HepG2 (cell line): Measurements from ENCODE around the gene SLC43A3. TPM values are rescaled to one million over a fixed set of nuclear protein-coding genes. Genes with fewer than 3 reads are reported as not detected.

ENCODE experiments used
- FOXA3 ChIP-seq: IDR thresholded peaks from 2 replicates; pipeline ENCODE4 v1.6.1; 2016; ENCODE audit warnings: missing genetic modification reagents, missing compliant biosample characterization
- GATAD2A ChIP-seq: IDR thresholded peaks from 2 replicates; pipeline ENCODE4 v1.6.1; 2016
- HIVEP1 ChIP-seq: sonication (generic); formaldehyde crosslinking; IDR thresholded peaks from 2 replicates; pipeline ENCODE4 v1.4.0; 2020; ENCODE audit warnings: mild to moderate bottlenecking, missing genetic modification reagents
- HNRNPLL ChIP-seq: fragments of 200-400 bp; formaldehyde crosslinking; IDR thresholded peaks from 2 replicates; pipeline ENCODE4 v1.6.1; 2017; ENCODE audit warnings: mild to moderate bottlenecking, low read depth, low read length; ENCODE audit not compliant: poor library complexity, severe bottlenecking
- IRF9 ChIP-seq: sonication (generic); formaldehyde crosslinking; IDR thresholded peaks from 2 replicates; pipeline ENCODE4 v1.8.0; 2022; ENCODE audit warnings: missing genetic modification reagents, mild to moderate bottlenecking, borderline replicate concordance
- MAFF ChIP-seq: IDR thresholded peaks from 2 replicates; pipeline ENCODE4 v1.6.1; 2011; ENCODE audit warnings: low read depth, low read length, improper control_type of control experiment
- MAFK ChIP-seq, 2 experiments: IDR thresholded peaks in 1 of 2; conservative IDR thresholded peaks in 1 of 2; 2 replicates each; pipeline ENCODE4 v1.6.1; 2011; ENCODE audit warnings: improper control_type of control experiment in 2 of 2, low read length in 2 of 2
- MIXL1 ChIP-seq: IDR thresholded peaks from 2 replicates; pipeline ENCODE4 v1.6.1; 2016
- MYC ChIP-seq: sonication (generic); formaldehyde crosslinking; IDR thresholded peaks from 2 replicates; pipeline ENCODE4 v1.9.0; 2021; ENCODE audit warnings: missing genetic modification reagents, borderline replicate concordance
- NBN ChIP-seq: fragments of 450-650 bp; conservative IDR thresholded peaks from 2 replicates; pipeline ENCODE4 v1.6.1; 2017
- NR2C2 ChIP-seq: sonication (generic); formaldehyde crosslinking; IDR thresholded peaks from 2 replicates; pipeline ENCODE4 v1.4.0; 2020; ENCODE audit warnings: missing genetic modification reagents, mild to moderate bottlenecking, moderate library complexity, borderline replicate concordance
- PATZ1 ChIP-seq: sonication (generic); formaldehyde crosslinking; IDR thresholded peaks from 2 replicates; pipeline ENCODE4 v1.4.0; 2020; ENCODE audit warnings: missing genetic modification reagents
- PCBP1 ChIP-seq: fragments of 200-400 bp; formaldehyde crosslinking; IDR thresholded peaks from 2 replicates; pipeline ENCODE4 v1.6.1; 2017; ENCODE audit warnings: mild to moderate bottlenecking, low read depth, low read length, borderline replicate concordance
- PHF21A ChIP-seq: sonication (generic); formaldehyde crosslinking; IDR thresholded peaks from 2 replicates; pipeline ENCODE4 v1.5.0; 2020; ENCODE audit warnings: mild to moderate bottlenecking, missing genetic modification reagents
- RBM39 ChIP-seq: fragments of 200-400 bp; formaldehyde crosslinking; IDR thresholded peaks from one replicate; pipeline ENCODE4 v1.6.1; 2018; ENCODE audit warnings: antibody characterized with exemption, mild to moderate bottlenecking, low read depth, low read length; ENCODE audit not compliant: poor library complexity, severe bottlenecking
- REXO4 ChIP-seq: sonication (generic); formaldehyde crosslinking; IDR thresholded peaks from 2 replicates; pipeline ENCODE4 v1.8.0; 2022; ENCODE audit warnings: missing genetic modification reagents, mild to moderate bottlenecking, borderline replicate concordance
- YY1 ChIP-seq: IDR thresholded peaks from 2 replicates; pipeline ENCODE4 v1.6.1; 2011; ENCODE audit warnings: low read length, low read depth, moderate library complexity, mild to moderate bottlenecking; ENCODE audit not compliant: insufficient read depth, insufficient replicate concordance
- ZBTB38 ChIP-seq: sonication (generic); formaldehyde crosslinking; IDR thresholded peaks from 2 replicates; pipeline ENCODE4 v1.5.1; 2020; ENCODE audit warnings: mild to moderate bottlenecking, missing genetic modification reagents
- ZFP91 ChIP-seq: sonication (generic); formaldehyde crosslinking; IDR thresholded peaks from 2 replicates; pipeline ENCODE4 v1.9.0; 2022; ENCODE audit warnings: missing genetic modification reagents, mild to moderate bottlenecking, borderline replicate concordance
- ZFYVE20 ChIP-seq: sonication (generic); formaldehyde crosslinking; IDR thresholded peaks from 2 replicates; pipeline ENCODE4 v1.8.0; 2023; ENCODE audit warnings: low read depth, mild to moderate bottlenecking, moderate library complexity, missing genetic modification reagents, borderline replicate concordance
- ZNF260 ChIP-seq: sonication (generic); formaldehyde crosslinking; IDR thresholded peaks from 2 replicates; pipeline ENCODE4 v1.4.0; 2020; ENCODE audit warnings: missing genetic modification reagents, low read depth, mild to moderate bottlenecking, borderline replicate concordance
- ZNF430 ChIP-seq: sonication (generic); formaldehyde crosslinking; IDR thresholded peaks from 2 replicates; pipeline ENCODE4 v1.9.0; 2021; ENCODE audit warnings: mild to moderate bottlenecking, missing genetic modification reagents
- ZNF772 ChIP-seq: sonication (generic); formaldehyde crosslinking; IDR thresholded peaks from 2 replicates; pipeline ENCODE4 v1.5.0; 2020; ENCODE audit warnings: mild to moderate bottlenecking, missing genetic modification reagents
- polyA plus RNA-seq, 8 experiments: library from polyadenylated mRNA; depleted of rRNA in 3 of 8; stranded (reverse) in 7 of 8; unstranded in 1 of 8; fragments of >200 nt; fragmentation: Illumina TruSeq in 4 of 8; extraction: Trizol in 4 of 8; gene quantifications; 2 replicates each; pipeline versions ENCODE4 v1.2.1 to v1.2.3, GENCODE V29; 2011 to 2016; ENCODE audit warnings: low read depth in 4 of 8, missing spikeins in 1 of 8, mixed read lengths in 1 of 8; ENCODE audit not compliant: insufficient read depth in 1 of 8
- total RNA-seq, 5 experiments: library from RNA; depleted of rRNA; stranded (reverse); fragments of >200 nt; fragmentation: Illumina TruSeq; extraction: Trizol; gene quantifications; 2 replicates each; pipeline ENCODE4 v1.2.3, GENCODE V29; 2016; ENCODE audit warnings: low read depth in 1 of 5

Gene SLC43A3
- total and polyA plus RNA-seq, 2 of the 13 experiments (the other 11 are each of a cell fraction or from before 2014, with no cell fraction given) = 2.6 TPM; not detected in 1

- TF ChIP-seq IRF9 = no peak
- TF ChIP-seq PCBP1 = no peak
- TF ChIP-seq ZNF430 (CRISPR knock-in tag) = no peak
- no peak for TF ChIP-seq NBN
- TF ChIP-seq ZFP91 = 0 out of 2 replicates have a peak, but pooled peaks have one; percentile 20
- TF ChIP-seq MYC = no peak
- no peak for TF ChIP-seq REXO4 (CRISPR knock-in tag)
- TF ChIP-seq MIXL1 = peak; percentile 59
- TF ChIP-seq ZFYVE20 (CRISPR knock-in tag) = no peak
- peak; percentile 91 to 92 for TF ChIP-seq MAFK (conservative IDR thresholded peaks at IDR 0.05 in 1 of 2, IDR thresholded peaks at IDR 0.05 in 1 of 2; ENCODE audit: low read length in 2 of 2)
- no peak for TF ChIP-seq NR2C2 (CRISPR knock-in tag)
- no peak for TF ChIP-seq HNRNPLL
- TF ChIP-seq YY1 = no peak
- TF ChIP-seq PHF21A (CRISPR knock-in tag) = no peak
- 0 out of 2 replicates have a peak, but pooled peaks have one; percentile 22 for TF ChIP-seq ZBTB38 (CRISPR knock-in tag)
- TF ChIP-seq MAFF = peak; percentile 88
- peak; percentile 56; the same call in 1 of the 2 replicates for TF ChIP-seq GATAD2A
- no peak for TF ChIP-seq PATZ1 (CRISPR knock-in tag)
- no peak for TF ChIP-seq RBM39
- TF ChIP-seq ZNF260 (CRISPR knock-in tag) = no peak
- TF ChIP-seq ZNF772 = no peak
- TF ChIP-seq FOXA3 (CRISPR knock-in tag) = 0 out of 2 replicates have a peak, but pooled peaks have one; percentile 25
- TF ChIP-seq HIVEP1 = no peak
Measured at GRCh38 chr11:57438345-57439285, 11.7 kb upstream of the SLC43A3 start (continued).
